GM21367 (cell line): Measurements from ENCODE around the gene SHC1.

ENCODE experiments used
- ATAC-seq: cut with Tn5 transposase; IDR thresholded peaks from one replicate; pipeline ENCODE4 v1.9.1; 2021; ENCODE audit not compliant: unreplicated experiment

SHC1 gene

GRCh38 chr1:154974808-154975408 lies 4.4 kb upstream of the SHC1 start:
- ATAC-seq = peak; percentile 34

- ATAC-seq = peak; percentile 72
Measured at GRCh38 chr1:154974102-154974807, 3.7 kb upstream of the SHC1 start, which contains the start of gene CKS1B. TSS of gene CKS1B (plus strand) at chr1:154974681. CDS start at chr1:154974746, 65 bp downstream.

GRCh38 chr1:154973344-154974101 lies 3.0 kb upstream of the SHC1 start:
- ATAC-seq = peak; percentile 10

- ATAC-seq = no peak
Measured at GRCh38 chr1:154972517-154973343, 2.2 kb upstream of the SHC1 start.

- no peak for ATAC-seq
Measured at GRCh38 chr1:154972213-154972516, 1.6 kb upstream of the SHC1 start.

- ATAC-seq = no peak
Measured at GRCh38 chr1:154971341-154971998, 923 bp upstream of the SHC1 start.

- no peak for ATAC-seq
Measured at GRCh38 chr1:154969860-154970452, 591 bp downstream of the SHC1 start.

GRCh38 chr1:154969246-154969645 lies 1.3 kb downstream of the SHC1 start:
- ATAC-seq = no peak

- no peak for ATAC-seq
Measured at GRCh38 chr1:154968731-154969130, 1.8 kb downstream of the SHC1 start.

GRCh38 chr1:154967331-154967950 lies 3.1 kb downstream of the SHC1 start:
- no peak for ATAC-seq

GRCh38 chr1:154966111-154966510 lies 4.4 kb downstream of the SHC1 start:
- no peak for ATAC-seq

GRCh38 chr1:154964359-154964758 lies 6.2 kb downstream of the SHC1 start:
- ATAC-seq = no peak

- no peak for ATAC-seq
Measured at GRCh38 chr1:154963643-154964042, 6.9 kb downstream of the SHC1 start.

- no peak for ATAC-seq
Measured at GRCh38 chr1:154962795-154963330, 7.7 kb downstream of the SHC1 start.

GRCh38 chr1:154962156-154962749 lies 8.3 kb downstream of the SHC1 start:
- no peak for ATAC-seq

- ATAC-seq = peak; percentile 46
Measured at GRCh38 chr1:154961207-154962155, 9.1 kb downstream of the SHC1 start, which contains the start of gene PYGO2. TSS of gene PYGO2 (minus strand) at chr1:154961782. CDS start at chr1:154961576, 206 bp downstream.

GRCh38 chr1:154960446-154961136 lies 10.0 kb downstream of the SHC1 start:
- no peak for ATAC-seq
